ENCODE results near the gene CTIF.

CTIF gene

DNA sequence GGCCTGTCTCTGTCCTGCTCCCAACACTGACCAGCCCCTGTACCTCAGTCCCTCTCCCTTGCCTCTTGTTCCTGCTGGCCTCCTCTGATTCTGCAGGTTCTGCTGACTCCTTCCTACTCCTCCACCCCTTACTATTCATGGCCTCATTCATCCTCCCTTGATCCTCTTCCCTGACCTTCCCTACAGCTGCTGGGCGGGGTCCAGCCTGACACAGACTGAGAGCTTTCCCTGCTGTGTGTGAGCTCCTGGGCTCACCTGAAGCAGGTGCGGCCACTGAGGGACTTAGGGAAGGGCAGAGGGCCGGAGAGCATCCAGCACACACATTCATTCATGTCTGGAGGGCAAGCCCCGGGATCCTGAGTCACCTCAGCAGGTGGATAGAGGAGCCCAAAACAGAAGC lies 185.6 kb downstream of the CTIF start:
- Histone ChIP-seq H3K27ac (ENCODE audit: low read length, poor library complexity, severe bottlenecking) (no peak overlapping the region), H3K9ac (ENCODE audit: low read length) (no peak overlapping the region), H3K79me1 (replicated peaks; ENCODE audit: low read length, poor library complexity, severe bottlenecking) (peaks cover 16% of the 10 kb centered on the region), H2AFZ (ENCODE audit: low read depth, low read length) (no peak overlapping the region), H2BK5ac (ENCODE audit: low read depth, low read length, poor library complexity, severe bottlenecking) (no peak overlapping the region), H2AK5ac (ENCODE audit: low read length, severe bottlenecking) (no peak overlapping the region), H4K91ac (ENCODE audit: low read length) (no peak overlapping the region), H3K4ac (ENCODE audit: low read depth in 1 of 2, low read length in 2 of 2) (no peak overlapping the region), H3K4me2 (ENCODE audit: low read length, poor library complexity, severe bottlenecking) (no peak overlapping the region), H2BK120ac (ENCODE audit: low read depth, low read length) (no peak overlapping the region), H3K4me1 (ENCODE audit: control insufficient read depth, insufficient read depth, low read depth, low read length) (peaks cover 18% of the 10 kb centered on the region), H3K36me3 (ENCODE audit: control insufficient read depth in 1 of 2, insufficient read depth in 2 of 2, low read depth in 1 of 2, low read length in 2 of 2) (peaks cover 16 to 40% of the 10 kb centered on the region in 2 experiments), H3K9me3 (ENCODE audit: control insufficient read depth, low read length) (peaks cover 22% of the 10 kb centered on the region), H3K14ac (ENCODE audit: low read length in 2 of 2) (no peak overlapping the region), H4K8ac (ENCODE audit: low read length) (no peak overlapping the region), H2BK12ac (ENCODE audit: low read length in 2 of 2) (peak overlapping the region in 1 of 2 experiments; percentile 6), H3K18ac (ENCODE audit: low read depth in 1 of 2, low read length in 2 of 2) (no peak overlapping the region), H3K23ac (ENCODE audit: low read length in 2 of 2) (no peak overlapping the region), H3K27me3 (ENCODE audit: control insufficient read depth in 1 of 2, insufficient read depth in 1 of 2, low read length in 2 of 2) (no peaks in the 10 kb centered on the region), H2BK15ac (ENCODE audit: low read depth, poor library complexity, severe bottlenecking) (no peak overlapping the region), H3K4me3 (ENCODE audit: insufficient read depth in 1 of 2, low read depth in 1 of 2, low read length in 2 of 2) (no peak overlapping the region)
- 93% methylated on average over 4 of the region's 4 CpGs for WGBS
- no peak for DNase-seq

DNA sequence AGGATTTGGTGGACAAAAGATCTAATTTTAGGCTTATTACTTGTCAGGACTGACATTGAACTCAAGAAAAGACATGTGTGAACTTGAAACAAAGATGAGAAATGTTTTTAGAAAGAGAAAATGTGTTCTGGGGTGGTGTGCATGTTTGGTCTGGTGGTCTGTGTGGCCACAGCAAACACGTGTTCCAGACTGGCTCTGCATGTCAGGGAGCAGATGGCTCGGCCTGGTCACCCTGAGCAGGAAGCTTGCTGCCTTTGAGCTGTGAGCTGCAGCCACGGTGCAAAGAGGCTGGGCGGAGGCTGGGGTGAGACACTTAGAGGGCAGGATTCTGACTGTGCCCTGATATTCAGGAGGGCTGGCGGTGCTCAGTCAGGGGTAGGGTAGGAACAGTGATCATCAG lies 186.1 kb downstream of the CTIF start:
- no peak for DNase-seq
- peaks cover 22% of the 10 kb centered on the region for H3K4me1 ChIP-seq (ENCODE audit: control insufficient read depth, insufficient read depth, low read depth, low read length)
- no peak overlapping the region for H3K27ac ChIP-seq (ENCODE audit: low read length, poor library complexity, severe bottlenecking)
- peaks cover 22% of the 10 kb centered on the region for H3K9me3 ChIP-seq (ENCODE audit: control insufficient read depth, low read length)
- H3K4me2 ChIP-seq (ENCODE audit: low read length, poor library complexity, severe bottlenecking), result no peak overlapping the region
- no peaks in the 10 kb centered on the region for H3K27me3 ChIP-seq (ENCODE audit: control insufficient read depth in 1 of 2, insufficient read depth in 1 of 2, low read length in 2 of 2)
- no peak overlapping the region for H3K23ac ChIP-seq (ENCODE audit: low read length in 2 of 2)
- H3K36me3 ChIP-seq (ENCODE audit: control insufficient read depth in 1 of 2, insufficient read depth in 2 of 2, low read depth in 1 of 2, low read length in 2 of 2), result peaks cover 15 to 40% of the 10 kb centered on the region in 2 experiments
- no peak overlapping the region for H3K9ac ChIP-seq (ENCODE audit: low read length)
- peaks cover 20% of the 10 kb centered on the region for H3K79me1 ChIP-seq (replicated peaks; ENCODE audit: low read length, poor library complexity, severe bottlenecking)
- H3K4me3 ChIP-seq (ENCODE audit: insufficient read depth in 1 of 2, low read depth in 1 of 2, low read length in 2 of 2), result no peak overlapping the region
- H4K91ac ChIP-seq (ENCODE audit: low read length), result peak overlapping the region; percentile 43
- no peak overlapping the region for H2BK5ac ChIP-seq (ENCODE audit: low read depth, low read length, poor library complexity, severe bottlenecking)
- H2BK12ac ChIP-seq (ENCODE audit: low read length in 2 of 2), result peak overlapping the region in 1 of 2 experiments; percentile 10
- H2BK120ac ChIP-seq (ENCODE audit: low read depth, low read length), result no peak overlapping the region
- 79% methylated on average over 4 of the region's 5 CpGs for WGBS
- no peak overlapping the region for H4K8ac ChIP-seq (ENCODE audit: low read length)
- no peak overlapping the region for H3K18ac ChIP-seq (ENCODE audit: low read depth in 1 of 2, low read length in 2 of 2)
- no peak overlapping the region for H2AFZ ChIP-seq (ENCODE audit: low read depth, low read length)
- no peak overlapping the region for H2BK15ac ChIP-seq (ENCODE audit: low read depth, poor library complexity, severe bottlenecking)
- no peak overlapping the region for H3K14ac ChIP-seq (ENCODE audit: low read length in 2 of 2)
- no peak overlapping the region for H2AK5ac ChIP-seq (ENCODE audit: low read length, severe bottlenecking)
- no peak overlapping the region for H3K4ac ChIP-seq (ENCODE audit: low read depth in 1 of 2, low read length in 2 of 2)

DNA sequence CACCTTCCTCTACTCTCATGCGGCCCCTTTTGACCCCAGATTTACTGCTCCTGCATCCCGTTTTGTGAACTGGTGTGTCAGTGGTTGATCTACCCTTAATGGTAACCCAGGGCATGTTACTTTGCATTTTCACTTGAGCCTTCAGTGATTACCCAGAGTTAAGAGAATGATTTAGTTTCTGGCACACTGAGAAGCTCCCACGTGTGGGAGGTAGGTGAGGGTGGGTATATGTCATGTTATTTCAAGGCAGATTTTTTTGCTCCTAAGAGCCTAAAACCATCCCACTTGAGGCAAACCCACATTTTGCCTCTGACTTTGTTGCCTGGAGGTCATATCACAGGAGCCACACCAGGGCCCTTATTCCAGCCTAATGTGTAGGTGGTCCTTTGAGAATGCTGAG lies 186.7 kb downstream of the CTIF start:
- H4K91ac ChIP-seq (ENCODE audit: low read length), result no peak overlapping the region
- H2BK5ac ChIP-seq (ENCODE audit: low read depth, low read length, poor library complexity, severe bottlenecking), result no peak overlapping the region
- no peak overlapping the region for H3K4ac ChIP-seq (ENCODE audit: low read depth in 1 of 2, low read length in 2 of 2)
- no peak overlapping the region for H3K14ac ChIP-seq (ENCODE audit: low read length in 2 of 2)
- no peak overlapping the region for H3K18ac ChIP-seq (ENCODE audit: low read depth in 1 of 2, low read length in 2 of 2)
- no peak overlapping the region for H2BK12ac ChIP-seq (ENCODE audit: low read length in 2 of 2)
- no peak overlapping the region for H2AK5ac ChIP-seq (ENCODE audit: low read length, severe bottlenecking)
- no peak overlapping the region for H3K4me3 ChIP-seq (ENCODE audit: insufficient read depth in 1 of 2, low read depth in 1 of 2, low read length in 2 of 2)
- no peak overlapping the region for H3K4me2 ChIP-seq (ENCODE audit: low read length, poor library complexity, severe bottlenecking)
- no peak overlapping the region for H4K8ac ChIP-seq (ENCODE audit: low read length)
- no peak overlapping the region for H2AFZ ChIP-seq (ENCODE audit: low read depth, low read length)
- no peak overlapping the region for H3K27ac ChIP-seq (ENCODE audit: low read length, poor library complexity, severe bottlenecking)
- peaks cover 15 to 38% of the 10 kb centered on the region in 2 experiments for H3K36me3 ChIP-seq (ENCODE audit: control insufficient read depth in 1 of 2, insufficient read depth in 2 of 2, low read depth in 1 of 2, low read length in 2 of 2)
- WGBS, result 100% methylated on average over 3 of the region's 3 CpGs
- H2BK15ac ChIP-seq (ENCODE audit: low read depth, poor library complexity, severe bottlenecking), result no peak overlapping the region
- no peaks in the 10 kb centered on the region for H3K27me3 ChIP-seq (ENCODE audit: control insufficient read depth in 1 of 2, insufficient read depth in 1 of 2, low read length in 2 of 2)
- H3K9ac ChIP-seq (ENCODE audit: low read length), result no peak overlapping the region
- peaks cover 22% of the 10 kb centered on the region for H3K9me3 ChIP-seq (ENCODE audit: control insufficient read depth, low read length)
- H2BK120ac ChIP-seq (ENCODE audit: low read depth, low read length), result no peak overlapping the region
- H3K79me1 ChIP-seq (replicated peaks; ENCODE audit: low read length, poor library complexity, severe bottlenecking), result peaks cover 22% of the 10 kb centered on the region
- DNase-seq, result no peak
- H3K4me1 ChIP-seq (ENCODE audit: control insufficient read depth, insufficient read depth, low read depth, low read length), result peaks cover 23% of the 10 kb centered on the region
- no peak overlapping the region for H3K23ac ChIP-seq (ENCODE audit: low read length in 2 of 2)

- no peak overlapping the region for H3K4me2 ChIP-seq (ENCODE audit: low read length, poor library complexity, severe bottlenecking)
- no peak overlapping the region for H2BK15ac ChIP-seq (ENCODE audit: low read depth, poor library complexity, severe bottlenecking)
- peak overlapping the region in 1 of 2 experiments; percentile 7 for H3K4me3 ChIP-seq (ENCODE audit: insufficient read depth in 1 of 2, low read depth in 1 of 2, low read length in 2 of 2)
- H2AFZ ChIP-seq (ENCODE audit: low read depth, low read length), result no peak overlapping the region
- H3K9me3 ChIP-seq (ENCODE audit: control insufficient read depth, low read length), result peaks cover 22% of the 10 kb centered on the region
- H4K8ac ChIP-seq (ENCODE audit: low read length), result no peak overlapping the region
- no peak overlapping the region for H2BK12ac ChIP-seq (ENCODE audit: low read length in 2 of 2)
- H3K36me3 ChIP-seq (ENCODE audit: control insufficient read depth in 1 of 2, insufficient read depth in 2 of 2, low read depth in 1 of 2, low read length in 2 of 2), result peaks cover 14 to 32% of the 10 kb centered on the region in 2 experiments
- H3K27me3 ChIP-seq (ENCODE audit: control insufficient read depth in 1 of 2, insufficient read depth in 1 of 2, low read length in 2 of 2), result no peaks in the 10 kb centered on the region
- H3K4me1 ChIP-seq (ENCODE audit: control insufficient read depth, insufficient read depth, low read depth, low read length), result peaks cover 15% of the 10 kb centered on the region
- peak; percentile 66 for DNase-seq
- no peak overlapping the region for H3K18ac ChIP-seq (ENCODE audit: low read depth in 1 of 2, low read length in 2 of 2)
- H3K14ac ChIP-seq (ENCODE audit: low read length in 2 of 2), result no peak overlapping the region
- no peak overlapping the region for H3K27ac ChIP-seq (ENCODE audit: low read length, poor library complexity, severe bottlenecking)
- WGBS, result 57% methylated on average over 2 of the region's 2 CpGs
- peaks cover 24% of the 10 kb centered on the region for H3K79me1 ChIP-seq (replicated peaks; ENCODE audit: low read length, poor library complexity, severe bottlenecking)
- H3K23ac ChIP-seq (ENCODE audit: low read length in 2 of 2), result no peak overlapping the region
- no peak overlapping the region for H2AK5ac ChIP-seq (ENCODE audit: low read length, severe bottlenecking)
- H2BK5ac ChIP-seq (ENCODE audit: low read depth, low read length, poor library complexity, severe bottlenecking), result no peak overlapping the region
- no peak overlapping the region for H4K91ac ChIP-seq (ENCODE audit: low read length)
- no peak overlapping the region for H3K4ac ChIP-seq (ENCODE audit: low read depth in 1 of 2, low read length in 2 of 2)
- H2BK120ac ChIP-seq (ENCODE audit: low read depth, low read length), result no peak overlapping the region
- peak overlapping the region; percentile 88 for H3K9ac ChIP-seq (ENCODE audit: low read length)
Measured at GRCh38 chr18:48727681-48728080, 188.8 kb downstream of the CTIF start.

All from mesenchymal stem cell (in vitro differentiated cells and primary cell).